Measurements from ENCODE around the gene KCNMA1. TPM values are rescaled to one million over a fixed set of nuclear protein-coding genes. Genes with fewer than 3 reads are reported as not detected.

KCNMA1 gene
- total RNA-seq, 4 donors from 2014 or later, result 4.6 to 10.5 (median 7.8) TPM

GRCh38 chr10:77001206-77001605, 636.4 kb downstream of the KCNMA1 start:
- Histone ChIP-seq H3K4me3 (no peak overlapping the region), H3K4me1 (peaks cover 4% of the 10 kb centered on the region), H3K36me3 (no peaks in the 10 kb centered on the region), H3K27me3 (no peaks in the 10 kb centered on the region), H3K27ac (no peak overlapping the region), H3K9me3 (no peaks in the 10 kb centered on the region)
- no peak for DNase-seq (ENCODE audit: low spot score in 2 of 2)
- no peak for TF ChIP-seq POLR2A (IDR thresholded peaks at IDR 0.05)
- TF ChIP-seq EP300 (IDR thresholded peaks at IDR 0.05), result no peak
- TF ChIP-seq POLR2AphosphoS5 (IDR thresholded peaks at IDR 0.05), result no peak
- TF ChIP-seq, protein P1, sequence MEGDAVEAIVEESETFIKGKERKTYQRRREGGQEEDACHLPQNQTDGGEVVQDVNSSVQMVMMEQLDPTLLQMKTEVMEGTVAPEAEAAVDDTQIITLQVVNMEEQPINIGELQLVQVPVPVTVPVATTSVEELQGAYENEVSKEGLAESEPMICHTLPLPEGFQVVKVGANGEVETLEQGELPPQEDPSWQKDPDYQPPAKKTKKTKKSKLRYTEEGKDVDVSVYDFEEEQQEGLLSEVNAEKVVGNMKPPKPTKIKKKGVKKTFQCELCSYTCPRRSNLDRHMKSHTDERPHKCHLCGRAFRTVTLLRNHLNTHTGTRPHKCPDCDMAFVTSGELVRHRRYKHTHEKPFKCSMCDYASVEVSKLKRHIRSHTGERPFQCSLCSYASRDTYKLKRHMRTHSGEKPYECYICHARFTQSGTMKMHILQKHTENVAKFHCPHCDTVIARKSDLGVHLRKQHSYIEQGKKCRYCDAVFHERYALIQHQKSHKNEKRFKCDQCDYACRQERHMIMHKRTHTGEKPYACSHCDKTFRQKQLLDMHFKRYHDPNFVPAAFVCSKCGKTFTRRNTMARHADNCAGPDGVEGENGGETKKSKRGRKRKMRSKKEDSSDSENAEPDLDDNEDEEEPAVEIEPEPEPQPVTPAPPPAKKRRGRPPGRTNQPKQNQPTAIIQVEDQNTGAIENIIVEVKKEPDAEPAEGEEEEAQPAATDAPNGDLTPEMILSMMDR (IDR thresholded peaks at IDR 0.05), result no peak
- WGBS, result 91% methylated on average over 12 of the region's 12 CpGs

- no peaks in the 10 kb centered on the region for H3K9me3 ChIP-seq
- H3K4me1 ChIP-seq, result no peaks in the 10 kb centered on the region
- 64% methylated on average over 2 of the region's 2 CpGs for WGBS
- H3K4me3 ChIP-seq, result no peak overlapping the region
- TF ChIP-seq POLR2AphosphoS5 (IDR thresholded peaks at IDR 0.05) (no peak), EP300 (IDR thresholded peaks at IDR 0.05) (no peak), POLR2A (IDR thresholded peaks at IDR 0.05) (no peak)
- TF ChIP-seq, protein P1 (IDR thresholded peaks at IDR 0.05), result no peak
- no peak for DNase-seq (ENCODE audit: low spot score in 2 of 2)
- no peak overlapping the region for H3K27ac ChIP-seq
- H3K27me3 ChIP-seq, result no peaks in the 10 kb centered on the region
- no peaks in the 10 kb centered on the region for H3K36me3 ChIP-seq
Observed at GRCh38 chr10:76998451-76998850, 639.2 kb downstream of the KCNMA1 start.

DNA sequence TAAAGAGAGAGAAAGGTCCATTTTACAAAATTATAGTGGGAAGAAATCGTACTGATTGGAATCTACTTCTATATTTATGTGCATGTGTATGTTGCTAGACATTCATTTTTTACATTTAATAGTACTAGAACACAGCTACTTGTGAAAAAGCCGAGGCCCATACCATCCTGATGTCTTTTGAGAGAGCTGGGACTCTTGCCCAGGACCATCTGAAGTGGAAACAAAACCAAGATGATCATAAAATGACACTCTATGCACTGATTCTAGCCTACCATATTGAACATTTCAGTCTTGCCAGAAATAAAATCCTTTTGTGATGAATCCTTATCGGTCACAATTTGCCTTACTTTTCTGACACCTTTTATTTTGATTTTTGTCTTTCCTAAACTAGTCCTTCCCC, 640.0 kb downstream of the KCNMA1 start:
- WGBS, result 91% methylated on average over 3 of the region's 3 CpGs
- no peaks in the 10 kb centered on the region for H3K36me3 ChIP-seq
- DNase-seq (ENCODE audit: low spot score in 2 of 2), result no peak
- no peak overlapping the region for H3K27ac ChIP-seq
- no peaks in the 10 kb centered on the region for H3K27me3 ChIP-seq
- TF ChIP-seq, protein P1 (IDR thresholded peaks at IDR 0.05), result no peak
- no peak for TF ChIP-seq EP300 (IDR thresholded peaks at IDR 0.05)
- TF ChIP-seq POLR2AphosphoS5 (IDR thresholded peaks at IDR 0.05), result no peak
- no peak for TF ChIP-seq POLR2A (IDR thresholded peaks at IDR 0.05)
- no peak overlapping the region for H3K4me3 ChIP-seq
- no peaks in the 10 kb centered on the region for H3K9me3 ChIP-seq
- H3K4me1 ChIP-seq, result no peaks in the 10 kb centered on the region

GRCh38 chr10:76995023-76995422, 642.6 kb downstream of the KCNMA1 start:
- Histone ChIP-seq H3K27ac (no peak overlapping the region), H3K27me3 (no peaks in the 10 kb centered on the region), H3K36me3 (no peaks in the 10 kb centered on the region), H3K4me1 (peaks cover 5% of the 10 kb centered on the region), H3K4me3 (no peak overlapping the region), H3K9me3 (no peaks in the 10 kb centered on the region)
- DNase-seq (ENCODE audit: low spot score in 2 of 2), result no peak
- whole genome bisulfite sequencing, result 93% methylated on average over 11 of the region's 11 CpGs
- no peak for TF ChIP-seq POLR2A (IDR thresholded peaks at IDR 0.05)
- no peak for TF ChIP-seq EP300 (IDR thresholded peaks at IDR 0.05)
- no peak for TF ChIP-seq POLR2AphosphoS5 (IDR thresholded peaks at IDR 0.05)
- TF ChIP-seq, protein P1 (IDR thresholded peaks at IDR 0.05), result no peak

DNA sequence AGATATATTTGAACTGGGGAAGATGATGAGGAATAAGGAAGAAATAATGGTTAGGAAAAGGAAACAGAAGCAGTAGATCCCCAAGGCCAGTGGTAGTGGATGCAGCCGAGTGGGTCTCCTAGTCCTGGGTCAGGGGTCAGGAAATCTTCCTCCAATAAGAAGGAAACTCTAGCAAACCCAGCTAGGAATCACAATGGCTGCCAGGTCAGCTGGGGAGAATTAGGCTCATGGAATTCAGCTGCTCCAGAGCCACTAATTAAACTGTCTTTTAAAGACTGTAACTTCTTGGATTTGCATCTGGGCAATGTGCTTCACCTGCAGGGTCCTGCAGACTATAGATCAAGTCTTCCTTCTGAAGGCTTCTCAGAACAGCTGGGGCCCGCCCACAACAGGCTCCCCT, 644.4 kb downstream of the KCNMA1 start:
- Histone ChIP-seq H3K4me1 (peaks cover 5% of the 10 kb centered on the region), H3K27me3 (no peaks in the 10 kb centered on the region), H3K9me3 (no peaks in the 10 kb centered on the region), H3K27ac (no peak overlapping the region), H3K36me3 (no peaks in the 10 kb centered on the region), H3K4me3 (no peak overlapping the region)
- DNase-seq (ENCODE audit: low spot score in 2 of 2), result no peak
- WGBS, result 89% methylated on average over 2 of the region's 2 CpGs
- TF ChIP-seq POLR2AphosphoS5 (IDR thresholded peaks at IDR 0.05) (no peak), EP300 (IDR thresholded peaks at IDR 0.05) (no peak), POLR2A (IDR thresholded peaks at IDR 0.05) (no peak)
- TF ChIP-seq, protein P1 (IDR thresholded peaks at IDR 0.05), result no peak
